ENCODE measurements around the gene DDB1. TPM values are rescaled to one million over a fixed set of nuclear protein-coding genes. Genes with fewer than 3 reads are reported as not detected.

The DDB1 gene
- 265 and 281 TPM in 2 replicates for polyA plus RNA-seq (2011; rRNA removed)
- polyA minus RNA-seq (2011; rRNA and poly(A)+ RNA removed), result 247 and 384 TPM in 2 replicates

- H3K36me3 ChIP-seq (ENCODE audit: control insufficient read depth, insufficient read depth, low read length), result peaks cover 10% of the 10 kb centered on the region
- DNase-seq (ENCODE audit: low read depth), result peak; percentile 53
- H3K4me3 ChIP-seq (ENCODE audit: low read depth, low read length), result peak within 1 kb of the TSS; percentile 95
- ChIA-PET CTCF (interaction anchor here (5.1 to 10.9 kb wide), 3 partner anchors 30 to 59 kb away, joined by 60 to 374 read pairs (median 82); partner anchors contain the start of genes CYB561A3, TMEM138 and TMEM216), POLR2A (no interaction called here)
- no peaks in the 10 kb centered on the region for H3K27me3 ChIP-seq (ENCODE audit: control insufficient read depth, insufficient read depth, low read length)
- no peak for TF ChIP-seq CTCF (IDR thresholded peaks at IDR 0.05; ENCODE audit: insufficient read depth, low read depth, low read length)
Measured at GRCh38 chr11:61332797-61333549, at the start of gene DDB1, which contains the start of gene TKFC. Gene DDB1, minus strand, starts transcription at chr11:61333105. Its CDS starts 137 bp downstream, at chr11:61332968. Gene TKFC, plus strand, starts transcription at chr11:61333228. Its CDS starts 1,501 bp downstream, at chr11:61334729.

DNA sequence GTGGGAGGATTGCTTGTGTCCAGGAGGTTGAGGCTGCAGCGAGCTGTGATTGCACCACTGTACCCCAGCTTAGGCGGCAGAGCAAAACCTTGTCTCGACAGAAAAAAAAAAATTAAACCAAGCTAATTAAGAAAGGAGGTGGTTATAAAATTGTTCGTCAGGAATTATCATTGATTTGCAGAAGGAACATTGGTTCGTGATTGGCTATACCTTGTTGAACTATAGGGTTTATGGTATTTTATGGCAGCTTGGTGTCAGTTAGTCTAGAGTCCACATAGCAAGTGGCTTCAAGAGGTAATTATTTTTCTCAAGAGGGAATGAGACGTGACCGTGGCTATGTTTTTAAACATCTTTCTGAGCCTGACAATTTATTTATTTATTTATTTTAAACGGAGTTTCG is 48.0 kb upstream of the DDB1 start:
- CTCF ChIA-PET, result interaction anchor here (0.6 to 11.9 kb wide), 7 partner anchors 10 to 126 kb away, joined by 3 to 374 read pairs (median 3); partner anchors contain the start of genes DDB1, TKFC and TMEM216
- H3K36me3 ChIP-seq (ENCODE audit: control insufficient read depth, insufficient read depth, low read length), result 0 out of 2 replicates have a peak, but pooled peaks cover 2% of the 10 kb centered on the region
- no peak overlapping the region for H3K4me3 ChIP-seq (ENCODE audit: low read depth, low read length)
- DNase-seq (ENCODE audit: low read depth), result no peak
- TF ChIP-seq CTCF (IDR thresholded peaks at IDR 0.05; ENCODE audit: insufficient read depth, low read depth, low read length), result no peak
- H3K27me3 ChIP-seq (ENCODE audit: control insufficient read depth, insufficient read depth, low read length), result no peaks in the 10 kb centered on the region
- POLR2A ChIA-PET, result no interaction called here

- TF ChIP-seq CTCF (IDR thresholded peaks at IDR 0.05; ENCODE audit: insufficient read depth, low read depth, low read length), result no peak
- Histone ChIP-seq H3K36me3 (ENCODE audit: control insufficient read depth, insufficient read depth, low read length) (0 out of 2 replicates have a peak, but pooled peaks cover 2% of the 10 kb centered on the region), H3K4me3 (ENCODE audit: low read depth, low read length) (no peak overlapping the region), H3K27me3 (ENCODE audit: control insufficient read depth, insufficient read depth, low read length) (no peaks in the 10 kb centered on the region)
- POLR2A ChIA-PET, result interaction anchor here (1.2 kb wide), 1 partner anchor 17 kb away, joined by 10 read pairs; the partner anchor contains the start of genes CYB561A3 and TMEM138
- CTCF ChIA-PET, result interaction anchor here (0.6 to 11.9 kb wide), 2 partner anchors 23 to 41 kb away, joined by 4 to 374 read pairs; partner anchors contain the start of genes DDB1 and TKFC
- peak; percentile 96 for DNase-seq (ENCODE audit: low read depth)
Measured at GRCh38 chr11:61378713-61379313, 45.9 kb upstream of the DDB1 start.

DNA sequence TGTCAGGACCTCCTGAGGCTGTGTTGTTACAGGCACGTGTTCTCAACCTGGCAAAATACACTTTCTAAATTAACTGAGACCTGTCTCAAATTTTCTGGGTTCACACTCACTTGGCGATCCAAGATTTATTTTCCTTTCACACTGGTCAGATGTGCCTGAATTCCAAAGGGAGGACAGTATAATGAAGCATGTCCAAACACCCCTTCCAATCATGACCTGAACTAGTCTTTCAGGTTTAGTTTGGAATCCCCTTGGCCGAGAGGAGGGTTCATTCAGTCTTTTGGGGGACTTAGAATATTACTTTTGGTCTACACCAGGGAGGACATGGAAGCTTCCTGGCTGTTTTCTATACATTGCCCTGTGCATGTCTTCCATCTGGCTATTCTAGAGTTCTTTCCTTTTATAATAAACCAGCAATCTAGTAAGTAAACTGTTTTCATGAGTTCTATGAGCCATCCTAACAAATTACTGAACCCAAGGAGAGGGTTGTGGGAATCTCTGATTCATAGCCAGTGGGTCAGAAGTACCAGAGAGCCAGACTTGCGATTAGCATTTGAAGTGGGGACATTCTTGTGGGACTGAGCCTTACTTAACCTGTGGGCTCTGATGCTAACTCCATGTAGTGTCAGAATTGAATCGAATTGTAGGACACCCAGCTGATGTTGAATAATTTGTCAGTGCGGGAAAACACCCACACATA is 44.7 kb upstream of the DDB1 start:
- POLR2A ChIA-PET, result no interaction called here
- H3K4me3 ChIP-seq (ENCODE audit: low read depth, low read length), result no peak overlapping the region
- 0 out of 2 replicates have a peak, but pooled peaks cover 2% of the 10 kb centered on the region for H3K36me3 ChIP-seq (ENCODE audit: control insufficient read depth, insufficient read depth, low read length)
- no peaks in the 10 kb centered on the region for H3K27me3 ChIP-seq (ENCODE audit: control insufficient read depth, insufficient read depth, low read length)
- TF ChIP-seq CTCF (IDR thresholded peaks at IDR 0.05; ENCODE audit: insufficient read depth, low read depth, low read length), result no peak
- CTCF ChIA-PET, result interaction anchor here (11.9 kb wide), 1 partner anchor 40 kb away, joined by 374 read pairs; the partner anchor contains the start of genes DDB1 and TKFC
- no peak for DNase-seq (ENCODE audit: low read depth)
